Lower leg skin (tissue), 3 donors: ENCODE measurements around the gene WDFY4.

ENCODE experiments used
- CTCF ChIP-seq, 3 donors: fragments of 450-650 bp; IDR thresholded peaks; one replicate each; pipeline ENCODE4 v1.5.1; 2016; ENCODE audit warnings: antibody characterized with exemption in 3 of 3, mild to moderate bottlenecking in 3 of 3, moderate library complexity in 2 of 3
- POLR2A ChIP-seq, 2 donors: fragments of 450-650 bp; IDR thresholded peaks; one replicate each; pipeline ENCODE4 v1.6.1; 2016 to 2017; ENCODE audit warnings: antibody characterized with exemption in 2 of 2, mild to moderate bottlenecking in 1 of 2, moderate library complexity in 1 of 2

GRCh38 chr10:48821692-48822091, 137.0 kb downstream of the WDFY4 start:
- no peak for TF ChIP-seq CTCF (IDR thresholded peaks at IDR 0.05)
- no peak for TF ChIP-seq POLR2A (IDR thresholded peaks at IDR 0.05)
